ENCODE results near the gene RTEL1.

The RTEL1 gene

GRCh38 chr20:63733117-63733516, 75.0 kb downstream of the RTEL1 start:
- DNase-seq, result no peak

- no peak for DNase-seq
Observed at GRCh38 chr20:63733579-63734081, 75.5 kb downstream of the RTEL1 start.

- no peak for DNase-seq
Observed at GRCh38 chr20:63734111-63734945, 76.2 kb downstream of the RTEL1 start.

- no peak for DNase-seq
Observed at GRCh38 chr20:63734946-63735858, 77.1 kb downstream of the RTEL1 start.

- no peak for DNase-seq
Observed at GRCh38 chr20:63735859-63736718, 78.0 kb downstream of the RTEL1 start, which contains the start of gene LIME1. Gene LIME1, plus strand, starts transcription at chr20:63736664. Its CDS starts 886 bp downstream, at chr20:63737550.

- DNase-seq, result no peak
Observed at GRCh38 chr20:63736893-63737694, 79.0 kb downstream of the RTEL1 start.

- DNase-seq, result no peak
Observed at GRCh38 chr20:63737695-63737944, 79.5 kb downstream of the RTEL1 start.

- DNase-seq, result no peak
Observed at GRCh38 chr20:63737945-63738686, 80.0 kb downstream of the RTEL1 start.

GRCh38 chr20:63738687-63739129, 80.6 kb downstream of the RTEL1 start:
- no peak for DNase-seq

- peak in 1 of 2 donors; percentile 69 for DNase-seq
Observed at GRCh38 chr20:63739130-63740069, 81.3 kb downstream of the RTEL1 start, which contains the start of gene SLC2A4RG. Gene SLC2A4RG, plus strand, starts transcription at chr20:63739776. Its CDS starts 137 bp downstream, at chr20:63739913.

- peak in 1 of 2 donors; percentile 35 for DNase-seq
Observed at GRCh38 chr20:63740070-63740626, 82.0 kb downstream of the RTEL1 start.

- DNase-seq, result peak; percentile 23 to 62
Observed at GRCh38 chr20:63740627-63741353, 82.7 kb downstream of the RTEL1 start.

GRCh38 chr20:63741354-63741675, 83.2 kb downstream of the RTEL1 start:
- no peak for DNase-seq

GRCh38 chr20:63741676-63742380, 83.7 kb downstream of the RTEL1 start:
- no peak for DNase-seq

- DNase-seq, result no peak
Observed at GRCh38 chr20:63742381-63743024, 84.4 kb downstream of the RTEL1 start.

- no peak for DNase-seq
Observed at GRCh38 chr20:63743210-63743970, 85.3 kb downstream of the RTEL1 start.

- no peak for DNase-seq
Observed at GRCh38 chr20:63744158-63744557, 86.0 kb downstream of the RTEL1 start.

All from bone marrow (tissue), 2 donors.